CD4-positive, alpha-beta memory T cell (primary cell): Measurements from ENCODE around the gene MCC. TPM values are rescaled to one million over a fixed set of nuclear protein-coding genes. Genes with fewer than 3 reads are reported as not detected.
A peak's percentile ranks its signal among the peaks of the same experiment; 100 is the strongest.

Source experiments
- CTCF ChIA-PET: fragments of 350-600 bp; sonication (Branson Sonifier 250); formaldehyde crosslinking; loops from one replicate; lab custom pipeline; 2021; ENCODE audit warnings: inconsistent platforms; ENCODE audit not compliant: partially characterized antibody; lab: Charles Lee
- POLR2A ChIA-PET: fragments of 350-600 bp; sonication (Branson Sonifier 250); formaldehyde crosslinking; loops from one replicate; lab custom pipeline; 2021; ENCODE audit not compliant: partially characterized antibody; lab: Charles Lee
- DNase-seq, 5 donors: peaks; one replicate each; pipeline versions ENCODE4 v3.0.0 to v3.0.0-alpha.2; 2020 to 2022; ENCODE audit warnings: mixed read lengths in 1 of 5
- H3K27ac ChIP-seq: one replicate; pipeline ENCODE4 v1.7.0; 2013; ENCODE audit warnings: low read depth, low read length
- H3K27me3 ChIP-seq: 2 replicates; pipeline ENCODE4 v1.7.0; 2013; ENCODE audit warnings: mild to moderate bottlenecking, low read length, moderate library complexity; ENCODE audit not compliant: insufficient read depth
- H3K36me3 ChIP-seq: 2 replicates; pipeline ENCODE4 v1.7.0; 2013; ENCODE audit warnings: mild to moderate bottlenecking, low read length, moderate library complexity; ENCODE audit not compliant: insufficient read depth
- H3K4me1 ChIP-seq: 2 replicates; pipeline ENCODE4 v1.7.0; 2013; ENCODE audit warnings: mild to moderate bottlenecking, low read length, moderate library complexity; ENCODE audit not compliant: insufficient read depth
- H3K4me3 ChIP-seq, 2 donors: one replicate each; pipeline ENCODE4 v1.7.0; 2013; ENCODE audit warnings: low read length in 2 of 2, mild to moderate bottlenecking in 1 of 2
- H3K9me3 ChIP-seq, 2 donors: one replicate each; pipeline ENCODE4 v1.7.0; 2013; ENCODE audit warnings: low read length in 2 of 2, control low read depth in 1 of 2; ENCODE audit not compliant: control insufficient read depth in 1 of 2
- H3K27ac Mint-ChIP-seq, 7 donors: one replicate each; pipeline ENCODE4 v1.8.0; 2020 to 2021; ENCODE audit warnings: mixed read lengths in 7 of 7, mild to moderate bottlenecking in 6 of 7, inconsistent platforms in 3 of 7, moderate library complexity in 3 of 7
- H3K27me3 Mint-ChIP-seq, 2 donors: one replicate each; pipeline ENCODE4 v1.8.0; 2020 to 2021; ENCODE audit warnings: mixed read lengths in 2 of 2
- H3K36me3 Mint-ChIP-seq, 2 donors: one replicate each; pipeline ENCODE4 v1.8.0; 2020 to 2021; ENCODE audit warnings: mixed read lengths in 2 of 2, inconsistent platforms in 1 of 2, mild to moderate bottlenecking in 1 of 2
- H3K4me1 Mint-ChIP-seq, 4 donors: one replicate each; pipeline ENCODE4 v1.8.0; 2020 to 2021; ENCODE audit warnings: mixed read lengths in 4 of 4, mild to moderate bottlenecking in 1 of 4
- H3K4me3 Mint-ChIP-seq, 8 donors: one replicate each; pipeline ENCODE4 v1.8.0; 2020 to 2021; ENCODE audit warnings: mixed read lengths in 8 of 8, mild to moderate bottlenecking in 7 of 8, moderate library complexity in 6 of 8, inconsistent platforms in 3 of 8
- H3K9me3 Mint-ChIP-seq, 8 donors: one replicate each; pipeline ENCODE4 v1.8.0; 2020 to 2021; ENCODE audit warnings: mixed read lengths in 8 of 8, mild to moderate bottlenecking in 5 of 8, inconsistent platforms in 3 of 8, moderate library complexity in 1 of 8
- intact Hi-C: fragments of 100-400 bp; cut with micrococcal nuclease; formaldehyde crosslinking; loops from one replicate; pipeline ENCODE4 v1.15.1; 2023
- polyA plus RNA-seq, 2 donors: library from polyadenylated mRNA; unstranded; fragments of 300-500 nt; fragmentation: Illumina TruSeq; gene quantifications; one replicate each; pipeline ENCODE4 v1.2.3, GENCODE V29; 2021
- total RNA-seq, 2 experiments: library from RNA; stranded (reverse); gene quantifications; one replicate each; pipeline ENCODE4 v1.2.3, GENCODE V29; 2021

Gene MCC
- total and polyA plus RNA-seq, 4 experiments from 2014 or later = 0.92 to 12.1 (median 7.7) TPM

DNA sequence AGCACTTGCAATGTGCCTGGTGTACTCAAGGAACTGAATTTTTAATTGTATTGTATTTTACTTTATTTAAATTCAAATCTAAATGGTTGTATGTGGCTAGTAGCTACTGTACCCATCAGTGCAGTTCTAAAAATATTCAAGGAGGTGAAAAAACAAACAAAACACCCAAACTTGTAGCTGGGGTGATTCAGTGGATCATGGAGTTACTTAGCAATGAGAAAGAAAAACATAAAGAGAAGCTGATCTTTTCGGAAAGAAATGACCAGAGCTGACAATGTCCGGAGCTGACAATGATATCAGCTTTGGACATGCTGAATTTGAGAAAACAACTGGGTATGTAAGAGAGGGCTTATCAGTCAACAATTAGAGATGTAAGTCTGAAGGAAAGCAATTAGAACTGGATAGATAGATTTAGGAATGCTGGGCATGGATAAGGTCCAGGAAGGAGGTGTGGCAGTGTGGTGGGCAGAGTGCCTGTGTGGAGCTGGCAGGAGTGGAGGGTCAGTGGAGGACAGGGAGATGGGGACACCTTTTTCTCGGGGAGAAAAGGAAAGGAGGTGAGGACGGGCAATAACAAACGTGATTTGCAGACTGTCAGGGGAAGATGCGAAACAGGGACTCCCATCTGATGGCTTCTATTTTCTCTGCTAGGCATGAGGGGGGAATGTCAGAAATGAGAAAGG lies 398.5 kb downstream of the MCC start:
- POLR2A ChIA-PET = no interaction called here

DNA sequence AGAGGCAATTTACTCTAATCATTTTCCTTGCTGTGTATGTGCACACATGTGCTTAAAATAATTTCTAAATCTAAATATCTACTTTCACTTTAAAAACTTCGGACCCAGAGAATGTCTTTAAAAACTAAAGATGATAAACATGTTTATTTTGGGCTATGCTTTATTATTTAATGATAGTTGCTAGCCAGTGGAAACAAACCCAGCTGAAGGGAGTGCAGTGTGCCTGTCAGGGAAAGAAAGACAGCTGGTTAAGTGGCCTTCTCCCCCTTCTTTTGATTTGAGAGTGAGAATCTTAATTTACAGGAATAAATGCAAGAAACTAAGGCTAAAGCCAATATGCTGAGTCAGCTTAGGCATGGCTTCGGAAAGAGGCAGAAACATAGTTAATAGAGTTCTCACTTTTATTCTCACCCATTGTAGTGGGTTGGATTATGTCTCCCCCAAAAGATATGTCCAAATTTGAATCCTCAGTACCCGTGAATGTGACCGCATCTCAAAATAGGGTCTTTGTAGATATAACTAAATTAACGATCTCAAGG lies 400.2 kb downstream of the MCC start:
- no peak for DNase-seq
- Histone ChIP-seq H3K27me3 (no peaks in the 10 kb centered on the region), H3K9me3 (no peaks in the 10 kb centered on the region), H3K4me3 (no peak overlapping the region), H3K4me1 (no peaks in the 10 kb centered on the region), H3K36me3 (no peaks in the 10 kb centered on the region), H3K27ac (no peak overlapping the region)
- no peaks in the 10 kb centered on the region for H3K27me3 Mint-ChIP-seq
- no peaks in the 10 kb centered on the region for H3K9me3 Mint-ChIP-seq
- peaks cover 0 to 4% (median 2%) of the 10 kb centered on the region in 4 donors for H3K4me1 Mint-ChIP-seq
- POLR2A ChIA-PET = no interaction called here
- peaks cover 23 to 34% of the 10 kb centered on the region in 2 donors for H3K36me3 Mint-ChIP-seq
- H3K4me3 Mint-ChIP-seq = no peak overlapping the region
- H3K27ac Mint-ChIP-seq = no peak overlapping the region
- intact Hi-C loops = no loop called here
- CTCF ChIA-PET = no interaction called here

More for the DNA sequence above, 398.5 kb downstream of the MCC start:
- Histone ChIP-seq H3K27me3 (no peaks in the 10 kb centered on the region), H3K4me3 (no peak overlapping the region), H3K4me1 (no peaks in the 10 kb centered on the region), H3K9me3 (no peaks in the 10 kb centered on the region), H3K36me3 (no peaks in the 10 kb centered on the region), H3K27ac (no peak overlapping the region)
- H3K27ac Mint-ChIP-seq = peak overlapping the region in 1 of 7 donors; percentile 34
- CTCF ChIA-PET = interaction anchor here (1.1 to 1.2 kb wide), 2 partner anchors 16 to 241 kb away, joined by 3 to 6 read pairs; no protein-coding TSS in a partner anchor
- DNase-seq = no peak
- H3K9me3 Mint-ChIP-seq = no peaks in the 10 kb centered on the region
- no peak overlapping the region for H3K4me3 Mint-ChIP-seq
- H3K36me3 Mint-ChIP-seq = peaks cover 8 to 21% of the 10 kb centered on the region in 2 donors
- intact Hi-C loops = no loop called here
- no peaks in the 10 kb centered on the region for H3K27me3 Mint-ChIP-seq
- peaks cover 0 to 4% (median 2%) of the 10 kb centered on the region in 4 donors for H3K4me1 Mint-ChIP-seq

DNA sequence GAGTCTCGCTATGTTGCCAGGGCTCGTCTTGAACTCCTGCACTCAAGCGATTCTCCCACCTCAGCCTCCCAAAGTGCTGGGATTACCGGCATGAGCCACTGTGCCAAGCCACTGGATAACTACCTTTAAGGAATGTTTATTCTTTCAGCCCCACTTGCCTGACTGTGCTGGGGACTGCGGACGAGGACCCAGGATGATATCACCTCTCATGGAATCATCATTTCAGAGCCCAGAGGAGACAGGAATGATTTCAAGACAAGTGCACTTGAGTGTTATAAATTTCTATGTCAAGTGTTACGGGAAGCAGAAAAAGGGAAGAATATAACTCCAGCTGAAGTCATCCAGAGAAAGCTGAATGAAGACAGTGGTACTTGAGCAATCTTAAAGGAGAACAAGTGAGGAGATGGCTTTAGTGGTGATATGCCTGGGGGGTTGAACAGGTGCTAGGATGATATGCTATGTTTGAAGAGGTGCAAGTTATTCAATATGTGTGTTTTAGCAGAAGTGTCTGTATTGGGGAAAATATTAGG lies 402.3 kb downstream of the MCC start:
- Histone ChIP-seq H3K27me3 (no peaks in the 10 kb centered on the region), H3K36me3 (no peaks in the 10 kb centered on the region), H3K27ac (no peak overlapping the region), H3K4me1 (no peaks in the 10 kb centered on the region), H3K4me3 (no peak overlapping the region), H3K9me3 (no peaks in the 10 kb centered on the region)
- Mint-ChIP-seq H3K27ac (no peak overlapping the region), H3K36me3 (peaks cover 40 to 51% of the 10 kb centered on the region in 2 donors), H3K9me3 (no peaks in the 10 kb centered on the region), H3K4me1 (peaks cover 0 to 4% (median under 1%) of the 10 kb centered on the region in 4 donors), H3K27me3 (no peaks in the 10 kb centered on the region), H3K4me3 (no peak overlapping the region)
- intact Hi-C loops = no loop called here
- ChIA-PET CTCF (interaction anchor here (2.0 kb wide), 1 partner anchor 10 kb away, joined by 5 read pairs; no protein-coding TSS in a partner anchor), POLR2A (interaction anchor here (1.4 kb wide), 1 partner anchor 8 kb away, joined by 3 read pairs; no protein-coding TSS in a partner anchor)
- DNase-seq = no peak

DNA sequence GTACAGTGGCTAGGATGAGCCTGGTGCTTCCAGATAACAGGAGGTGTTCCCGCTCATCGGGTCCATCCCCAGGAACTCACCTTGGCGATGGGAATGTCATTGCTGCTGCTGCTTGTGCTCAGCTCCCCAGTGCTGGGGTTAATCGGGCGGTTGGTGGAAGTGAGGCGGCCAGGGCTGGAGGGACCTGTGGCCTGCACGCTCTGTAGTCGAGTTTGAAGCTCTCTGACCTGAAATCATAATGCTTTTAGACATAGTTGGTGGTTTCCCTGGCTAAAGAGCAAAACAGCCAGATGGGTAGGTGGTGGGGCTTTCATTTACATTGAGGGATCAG lies 403.2 kb downstream of the MCC start:
- no peak overlapping the region for H3K4me3 Mint-ChIP-seq
- Histone ChIP-seq H3K4me3 (no peak overlapping the region), H3K27ac (no peak overlapping the region), H3K36me3 (no peaks in the 10 kb centered on the region), H3K4me1 (no peaks in the 10 kb centered on the region), H3K27me3 (no peaks in the 10 kb centered on the region), H3K9me3 (no peaks in the 10 kb centered on the region)
- peaks cover 43 to 54% of the 10 kb centered on the region in 2 donors for H3K36me3 Mint-ChIP-seq
- intact Hi-C loops = no loop called here
- no peaks in the 10 kb centered on the region for H3K27me3 Mint-ChIP-seq
- H3K4me1 Mint-ChIP-seq = peaks cover 0 to 4% (median 0%) of the 10 kb centered on the region in 4 donors
- ChIA-PET CTCF (interaction anchor here (2.0 kb wide), 2 partner anchors 10 to 89 kb away, joined by 5 to 6 read pairs; no protein-coding TSS in a partner anchor), POLR2A (interaction anchor here (1.4 kb wide), 1 partner anchor 9 kb away, joined by 3 read pairs; no protein-coding TSS in a partner anchor)
- DNase-seq = no peak
- H3K9me3 Mint-ChIP-seq = peaks cover 0 to 5% (median 0%) of the 10 kb centered on the region in 8 donors
- no peak overlapping the region for H3K27ac Mint-ChIP-seq

DNA sequence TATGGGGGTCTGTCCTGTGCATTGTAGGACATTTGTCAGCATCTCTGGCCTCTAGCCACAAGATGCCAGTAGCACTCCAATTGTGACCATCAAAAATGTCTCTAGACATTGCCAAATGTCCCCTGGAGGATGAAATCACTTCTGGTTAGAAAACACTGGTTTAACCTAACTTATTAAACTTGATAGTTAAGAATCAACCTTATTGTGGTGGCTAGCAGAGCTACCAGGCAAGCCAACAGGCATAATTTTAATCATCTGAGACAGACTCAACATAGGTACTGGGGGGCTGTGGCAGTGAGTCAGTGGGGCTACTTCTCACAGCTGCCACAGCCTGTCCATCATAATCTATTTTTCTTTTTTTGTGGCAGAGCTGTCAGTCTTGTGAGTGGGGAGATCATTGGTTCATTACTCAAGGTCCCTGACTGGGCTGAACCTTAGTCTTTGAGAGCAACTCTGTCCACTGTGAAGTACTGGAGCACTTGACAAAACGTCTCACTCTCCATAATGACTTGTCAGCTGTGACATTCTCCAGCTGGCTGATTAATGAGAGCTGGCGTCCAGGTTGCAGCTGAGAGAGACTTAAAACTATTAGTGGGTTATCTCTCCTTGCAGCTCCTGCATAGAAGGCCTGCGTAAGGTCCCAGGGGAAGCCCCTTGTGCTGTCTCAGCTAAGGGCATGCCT lies 403.7 kb downstream of the MCC start:
- CTCF ChIA-PET = interaction anchor here (2.0 kb wide), 2 partner anchors 11 to 88 kb away, joined by 5 to 6 read pairs; no protein-coding TSS in a partner anchor
- no peak overlapping the region for H3K4me3 Mint-ChIP-seq
- no peak overlapping the region for H3K27ac Mint-ChIP-seq

DNA sequence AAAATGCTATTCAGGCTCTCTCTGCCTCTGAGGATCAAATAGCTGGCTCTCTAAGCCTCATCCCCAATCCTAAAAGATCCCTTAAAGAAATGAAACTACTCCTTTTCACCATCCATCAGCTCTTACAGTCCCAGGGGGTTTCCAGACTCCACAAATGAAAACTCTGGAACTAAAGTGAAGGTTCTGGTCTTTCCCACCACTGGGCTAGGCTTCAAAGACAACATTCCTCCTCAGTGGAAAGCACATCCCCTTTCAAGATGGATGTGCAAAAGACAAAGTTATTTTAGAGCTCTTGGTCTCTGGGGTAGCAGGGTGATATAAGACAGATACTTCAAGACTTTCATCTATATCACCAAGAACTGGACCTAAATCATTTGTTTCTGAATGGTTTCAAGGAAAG lies 404.8 kb downstream of the MCC start:
- DNase-seq = no peak
- H3K36me3 Mint-ChIP-seq = peaks cover 42 to 58% of the 10 kb centered on the region in 2 donors
- Histone ChIP-seq H3K36me3 (no peaks in the 10 kb centered on the region), H3K4me3 (no peak overlapping the region), H3K4me1 (no peaks in the 10 kb centered on the region), H3K9me3 (no peaks in the 10 kb centered on the region), H3K27ac (no peak overlapping the region), H3K27me3 (no peaks in the 10 kb centered on the region)
- no peaks in the 10 kb centered on the region for H3K27me3 Mint-ChIP-seq
- peak overlapping the region in 1 of 7 donors; percentile 18 for H3K27ac Mint-ChIP-seq
- POLR2A ChIA-PET = no interaction called here
- H3K4me1 Mint-ChIP-seq = peaks cover 0 to 5% (median 1%) of the 10 kb centered on the region in 4 donors
- H3K9me3 Mint-ChIP-seq = peaks cover 0 to 9% (median 0%) of the 10 kb centered on the region in 8 donors
- CTCF ChIA-PET = interaction anchor here (1.0 to 2.0 kb wide), 3 partner anchors 9 to 87 kb away, joined by 3 to 11 read pairs (median 6); no protein-coding TSS in a partner anchor
- intact Hi-C loops = no loop called here
- no peak overlapping the region for H3K4me3 Mint-ChIP-seq

More for the DNA sequence above, 403.7 kb downstream of the MCC start:
- Mint-ChIP-seq H3K9me3 (peaks cover 0 to 5% (median 0%) of the 10 kb centered on the region in 8 donors), H3K4me1 (peaks cover 0 to 5% (median 1%) of the 10 kb centered on the region in 4 donors), H3K27me3 (no peaks in the 10 kb centered on the region), H3K36me3 (peaks cover 41 to 53% of the 10 kb centered on the region in 2 donors)
- no peak overlapping the region for H3K27ac ChIP-seq
- no peak overlapping the region for H3K4me3 ChIP-seq
- intact Hi-C loops = no loop called here
- H3K4me1 ChIP-seq = no peaks in the 10 kb centered on the region
- H3K36me3 ChIP-seq = no peaks in the 10 kb centered on the region
- H3K27me3 ChIP-seq = no peaks in the 10 kb centered on the region
- no peaks in the 10 kb centered on the region for H3K9me3 ChIP-seq
- DNase-seq = no peak
- POLR2A ChIA-PET = interaction anchor here (1.4 kb wide), 1 partner anchor 10 kb away, joined by 3 read pairs; no protein-coding TSS in a partner anchor

DNA sequence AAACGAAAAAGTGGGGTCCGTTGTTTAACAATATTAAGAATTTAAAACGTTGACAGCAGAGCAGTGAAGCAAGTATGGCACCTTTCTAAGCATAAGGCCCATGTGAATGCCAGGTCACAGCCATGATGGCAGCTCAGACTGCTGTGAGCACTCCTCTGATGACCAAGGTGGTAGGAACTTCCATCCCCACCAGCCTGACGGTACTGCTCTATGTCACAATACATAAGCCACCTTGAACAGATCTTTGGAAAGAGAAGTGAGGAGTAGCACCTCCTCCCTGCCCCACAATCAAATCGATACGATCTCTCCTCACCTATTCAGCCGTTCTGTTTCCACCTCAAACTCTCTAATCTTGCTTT lies 405.7 kb downstream of the MCC start:
- H3K4me3 ChIP-seq = no peak overlapping the region
- intact Hi-C loops = no loop called here
- DNase-seq = no peak
- no peak overlapping the region for H3K27ac ChIP-seq
- Mint-ChIP-seq H3K36me3 (peaks cover 46 to 63% of the 10 kb centered on the region in 2 donors), H3K4me1 (peaks cover 0 to 5% (median 0%) of the 10 kb centered on the region in 4 donors), H3K27ac (no peak overlapping the region), H3K9me3 (peaks cover 0 to 10% (median 2%) of the 10 kb centered on the region in 8 donors), H3K4me3 (no peak overlapping the region), H3K27me3 (no peaks in the 10 kb centered on the region)
- ChIA-PET CTCF (no interaction called here), POLR2A (no interaction called here)
- no peaks in the 10 kb centered on the region for H3K9me3 ChIP-seq
- H3K36me3 ChIP-seq = no peaks in the 10 kb centered on the region
- H3K4me1 ChIP-seq = no peaks in the 10 kb centered on the region
- H3K27me3 ChIP-seq = no peaks in the 10 kb centered on the region
